Keratinocyte (primary cell): ENCODE data around the gene TRMT1. TPM values are rescaled to one million over a fixed set of nuclear protein-coding genes. Genes with fewer than 3 reads are reported as not detected.

Source experiments
- DNase-seq: peaks from one replicate; pipeline ENCODE4 v3.0.0-alpha.2; 2011; ENCODE audit warnings: low read depth, missing footprints, low spot score
- FAIRE-seq: peaks from 2 replicates; lab custom pipeline; 2011; peaks lifted over from hg19 to GRCh38; lab: Jason Lieb, UNC
- H2AFZ ChIP-seq: 2 replicates; pipeline ENCODE4 v1.6.0; 2012; ENCODE audit warnings: low read length, control low read depth, inconsistent platforms; ENCODE audit not compliant: control insufficient read depth
- H3K27ac ChIP-seq: 2 replicates; pipeline ENCODE4 v1.5.1; 2011; ENCODE audit warnings: low read length; ENCODE audit not compliant: control insufficient read depth, insufficient read depth
- H3K27me3 ChIP-seq: 3 replicates; pipeline ENCODE4 v1.6.0; 2011; ENCODE audit warnings: low read length; ENCODE audit not compliant: control insufficient read depth, insufficient read depth; ENCODE audit errors: extremely low read depth
- H3K36me3 ChIP-seq, 2 experiments: 2 replicates in 1 of 2; 3 replicates in 1 of 2; pipeline ENCODE4 v1.5.1; 2011; ENCODE audit warnings: low read length in 2 of 2, mild to moderate bottlenecking in 1 of 2; ENCODE audit not compliant: control insufficient read depth in 2 of 2, insufficient read depth in 2 of 2; ENCODE audit errors: extremely low read depth in 1 of 2
- H3K4me1 ChIP-seq: 3 replicates; pipeline ENCODE4 v1.5.1; 2011; ENCODE audit warnings: low read length; ENCODE audit not compliant: control insufficient read depth, insufficient read depth; ENCODE audit errors: extremely low read depth
- H3K4me2 ChIP-seq: 3 replicates; pipeline ENCODE4 v1.6.0; 2011; ENCODE audit warnings: low read depth, low read length; ENCODE audit not compliant: control insufficient read depth, insufficient read depth; ENCODE audit errors: extremely low read depth
- H3K4me3 ChIP-seq, 3 experiments: fragments of 200-600 bp in 1 of 3; sonication (generic) in 1 of 3; 2 replicates in 2 of 3; 3 replicates in 1 of 3; pipeline ENCODE4 v1.5.1; 2011 to 2016; ENCODE audit warnings: low read length in 3 of 3, mild to moderate bottlenecking in 3 of 3, control low read depth in 2 of 3, inconsistent platforms in 1 of 3, low read depth in 1 of 3, mixed read lengths in 1 of 3, mixed run types in 1 of 3, moderate library complexity in 1 of 3; ENCODE audit not compliant: control insufficient read depth in 2 of 3, insufficient read depth in 2 of 3; ENCODE audit errors: extremely low read depth in 1 of 3
- H3K79me2 ChIP-seq: 2 replicates; pipeline ENCODE4 v1.6.0; 2012; ENCODE audit warnings: low read length; ENCODE audit not compliant: control insufficient read depth, insufficient read depth
- H3K9ac ChIP-seq: 3 replicates; pipeline ENCODE4 v1.6.0; 2011; ENCODE audit warnings: low read length; ENCODE audit not compliant: control insufficient read depth, insufficient read depth; ENCODE audit errors: extremely low read depth
- H3K9me1 ChIP-seq: 3 replicates; pipeline ENCODE4 v1.6.0; 2011; ENCODE audit warnings: low read length; ENCODE audit not compliant: control insufficient read depth, insufficient read depth; ENCODE audit errors: extremely low read depth
- H3K9me3 ChIP-seq: 2 replicates; pipeline ENCODE4 v1.5.1; 2012; ENCODE audit warnings: low read depth, low read length; ENCODE audit not compliant: control insufficient read depth
- H4K20me1 ChIP-seq: 3 replicates; pipeline ENCODE4 v1.6.0; 2011; ENCODE audit warnings: low read length; ENCODE audit not compliant: control insufficient read depth, insufficient read depth; ENCODE audit errors: extremely low read depth
- CTCF ChIP-seq, 3 experiments: IDR thresholded peaks in 1 of 3; conservative IDR thresholded peaks in 1 of 3; optimal IDR thresholded peaks in 1 of 3; 2 replicates in 2 of 3; 3 replicates in 1 of 3; pipeline versions ENCODE3 to v1.5.1; 2011; ENCODE audit warnings: low read length in 3 of 3, mild to moderate bottlenecking in 3 of 3, moderate library complexity in 2 of 3, control low read depth in 1 of 3, inconsistent platforms in 1 of 3; ENCODE audit not compliant: insufficient read depth in 2 of 3; ENCODE audit errors: extremely low read depth in 1 of 3
- EZH2 ChIP-seq: IDR thresholded peaks from one replicate; pipeline ENCODE4 v1.6.1; 2012; ENCODE audit warnings: inconsistent platforms, mild to moderate bottlenecking, low read length, moderate library complexity
- dilution Hi-C: fragments of 300-500 bp; cut with MboI; formaldehyde crosslinking; loops from one replicate; pipeline ENCODE4 v1.7.0; 2020; ENCODE audit warnings: low sequenced_read_pairs; ENCODE audit not compliant: extremely low pct_ligation_motif_present
- polyA plus RNA-seq, 5 experiments: library from polyadenylated mRNA; depleted of rRNA in 3 of 5; stranded (reverse) in 3 of 5; stranded (forward) in 1 of 5; unstranded in 1 of 5; fragments of >200 nt; gene quantifications; 1 replicate in 1 of 5; 2 replicates in 3 of 5; 3 replicates in 1 of 5; pipeline versions ENCODE4 v1.2.1 to v1.2.3, GENCODE V29; 2011 to 2012; ENCODE audit warnings: missing spikeins in 2 of 5, low read depth in 1 of 5, low replicate concordance in 1 of 5

The TRMT1 gene
- polyA plus RNA-seq, 1 donor (not counting 4 experiments of a cell fraction or from before 2014, with no cell fraction given), result 30.9 TPM

GRCh38 chr19:13109361-13110098 lies 7.0 kb downstream of the TRMT1 start:
- no peaks in the 10 kb centered on the region for H4K20me1 ChIP-seq
- H3K9ac ChIP-seq, result no peak overlapping the region
- H3K4me1 ChIP-seq, result no peaks in the 10 kb centered on the region
- no peak for TF ChIP-seq EZH2
- TF ChIP-seq CTCF (optimal IDR thresholded peaks at IDR 0.05 in 1 of 3, IDR thresholded peaks at IDR 0.05 in 1 of 3, conservative IDR thresholded peaks at IDR 0.05 in 1 of 3; ENCODE audit: extremely low read depth in 1 of 3, insufficient read depth in 2 of 3, low read length in 3 of 3), result no peak
- no peaks in the 10 kb centered on the region for H3K79me2 ChIP-seq
- no peak for FAIRE-seq
- dilution Hi-C loops, result no loop called here
- H3K9me1 ChIP-seq, result no peaks in the 10 kb centered on the region
- H3K27me3 ChIP-seq, result no peaks in the 10 kb centered on the region
- H3K27ac ChIP-seq, result no peak overlapping the region
- H3K4me2 ChIP-seq, result no peak overlapping the region
- H3K9me3 ChIP-seq, result no peaks in the 10 kb centered on the region
- DNase-seq, result no peak
- H2AFZ ChIP-seq, result no peak overlapping the region
- H3K4me3 ChIP-seq, result no peak overlapping the region
- H3K36me3 ChIP-seq, result peaks cover 15 to 22% of the 10 kb centered on the region in 2 experiments

GRCh38 chr19:13104848-13105711 lies 11.5 kb downstream of the TRMT1 start:
- Histone ChIP-seq H3K9me1 (no peaks in the 10 kb centered on the region), H3K4me1 (peaks cover 5% of the 10 kb centered on the region), H3K4me3 (no peak overlapping the region), H3K36me3 (peaks cover 6 to 15% of the 10 kb centered on the region in 2 experiments), H3K27me3 (no peaks in the 10 kb centered on the region), H2AFZ (no peak overlapping the region), H3K79me2 (no peaks in the 10 kb centered on the region), H3K27ac (no peak overlapping the region), H3K9ac (no peak overlapping the region), H3K4me2 (no peak overlapping the region), H4K20me1 (no peaks in the 10 kb centered on the region), H3K9me3 (no peaks in the 10 kb centered on the region)
- DNase-seq (no peak), FAIRE-seq (no peak)
- dilution Hi-C loops, result no loop called here
- TF ChIP-seq CTCF (optimal IDR thresholded peaks at IDR 0.05 in 1 of 3, IDR thresholded peaks at IDR 0.05 in 1 of 3, conservative IDR thresholded peaks at IDR 0.05 in 1 of 3; ENCODE audit: extremely low read depth in 1 of 3, insufficient read depth in 2 of 3, low read length in 3 of 3) (no peak), EZH2 (no peak)
